LNCaP clone FGC (cell line): ENCODE data around the gene STRADB.
A peak's percentile ranks its signal among the peaks of the same experiment; 100 is the strongest.

Experiments
- DNase-seq: peaks from one replicate; pipeline ENCODE4 v3.0.0-alpha.2; 2011; ENCODE audit warnings: low read depth
- H3K4me3 ChIP-seq: 2 replicates; pipeline ENCODE4 v1.5.1; 2011; ENCODE audit warnings: mild to moderate bottlenecking, low read depth, low read length, control low read depth
- CTCF ChIP-seq: IDR thresholded peaks from 2 replicates; pipeline ENCODE4 v1.5.1; 2012; ENCODE audit warnings: mild to moderate bottlenecking; ENCODE audit not compliant: control insufficient read depth, insufficient read depth; ENCODE audit errors: extremely low read depth

The STRADB gene

GRCh38 chr2:201444746-201445465 is 6.6 kb upstream of the STRADB start:
- DNase-seq: no peak
- TF ChIP-seq CTCF: no peak
- no peak overlapping the region for H3K4me3 ChIP-seq

GRCh38 chr2:201447086-201447485 is 4.5 kb upstream of the STRADB start:
- no peak for TF ChIP-seq CTCF
- H3K4me3 ChIP-seq: no peak overlapping the region
- DNase-seq: no peak

- no peak for DNase-seq
- no peak for TF ChIP-seq CTCF
- no peak overlapping the region for H3K4me3 ChIP-seq
These were observed 3.5 kb upstream of the STRADB start for GRCh38 chr2:201448061-201448460.

- H3K4me3 ChIP-seq: no peak overlapping the region
These were observed 2.8 kb upstream of the STRADB start for GRCh38 chr2:201448701-201449100.

GRCh38 chr2:201450954-201451291 is 617 bp upstream of the STRADB start:
- no peak for TF ChIP-seq CTCF
- peak overlapping the region; percentile 91 for H3K4me3 ChIP-seq
- DNase-seq: no peak

More at GRCh38 chr2:201448701-201449100, 2.8 kb upstream of the STRADB start:
- no peak for TF ChIP-seq CTCF
- no peak for DNase-seq

- no peak for DNase-seq
- H3K4me3 ChIP-seq: peak overlapping the region; percentile 91
- no peak for TF ChIP-seq CTCF
These were observed 750 bp downstream of the STRADB start for GRCh38 chr2:201452058-201452921.
